ENCODE data around the gene CDIPT. TPM values are rescaled to one million over a fixed set of nuclear protein-coding genes. Genes with fewer than 3 reads are reported as not detected.
A peak's percentile ranks its signal among the peaks of the same experiment; 100 is the strongest.
"Not testable (repeated sequence)": the region's sequence is repeated elsewhere in the genome, so short reads cannot be mapped to it uniquely, and the experiment has no call there.

CDIPT gene
- 100 to 1,000 TPM in 3 of 4 donors, 10 to 100 TPM in 1; 83.4 to 122 (median 108) TPM for total RNA-seq

GRCh38 chr16:29862884-29863668, at the start of gene CDIPT:
CDIPT (minus strand) TSS chr16:29863226; CDS start chr16:29862857, 369 bp downstream.
- intact Hi-C loops (cut with DNase I; ENCODE audit: low total_unique reads): no loop called here
- H3K4me3 ChIP-seq (ENCODE audit: low read depth, poor library complexity, severe bottlenecking): peak within 1 kb of the TSS; percentile 48
- peak; percentile 94 to 98 for DNase-seq (ENCODE audit: low spot score in 2 of 2)
- TF ChIP-seq POLR2A (IDR thresholded peaks at IDR 0.05) (no peak), CTCF (IDR thresholded peaks at IDR 0.05) (peak in 1 of 3 donors; percentile 95)
- WGBS, 2 donors: 0 to 1% methylated on average over 42 to 43 of the region's 57 CpGs

- 88 to 90% methylated on average over 11 of the region's 11 CpGs for WGBS, 2 donors
- no peak for DNase-seq (ENCODE audit: low spot score in 2 of 2)
- TF ChIP-seq POLR2A (IDR thresholded peaks at IDR 0.05) (no peak), CTCF (IDR thresholded peaks at IDR 0.05) (no peak)
- no peak overlapping the region for H3K4me3 ChIP-seq (ENCODE audit: low read depth, poor library complexity, severe bottlenecking)
- intact Hi-C loops (cut with DNase I; ENCODE audit: low total_unique reads): no loop called here
These were observed 49.1 kb upstream of the CDIPT start for GRCh38 chr16:29912087-29912486.

GRCh38 chr16:29911676-29912010, 48.6 kb upstream of the CDIPT start:
- DNase-seq (ENCODE audit: low spot score in 2 of 2): no peak
- TF ChIP-seq POLR2A (IDR thresholded peaks at IDR 0.05): no peak
- TF ChIP-seq CTCF (IDR thresholded peaks at IDR 0.05): no peak
- intact Hi-C loops (cut with DNase I; ENCODE audit: low total_unique reads): no loop called here
- H3K4me3 ChIP-seq (ENCODE audit: low read depth, poor library complexity, severe bottlenecking): no peak overlapping the region
- WGBS, 2 donors: 87 to 90% methylated on average over 13 to 14 of the region's 15 CpGs

GRCh38 chr16:29910819-29911675, 48.0 kb upstream of the CDIPT start:
- DNase-seq (ENCODE audit: low spot score in 2 of 2): no peak
- no peak overlapping the region for H3K4me3 ChIP-seq (ENCODE audit: low read depth, poor library complexity, severe bottlenecking)
- TF ChIP-seq CTCF (IDR thresholded peaks at IDR 0.05) (no peak), POLR2A (IDR thresholded peaks at IDR 0.05) (no peak)
- intact Hi-C loops (cut with DNase I; ENCODE audit: low total_unique reads): no loop called here
- WGBS, 2 donors: 85 to 91% methylated on average over 19 to 20 of the region's 20 CpGs

GRCh38 chr16:29909851-29910250, 46.8 kb upstream of the CDIPT start:
- WGBS, 2 donors: 74 to 75% methylated on average over 6 of the region's 6 CpGs
- DNase-seq (ENCODE audit: low spot score in 2 of 2); H3K4me3 ChIP-seq (ENCODE audit: low read depth, poor library complexity, severe bottlenecking); intact Hi-C loops (cut with DNase I; ENCODE audit: low total_unique reads): not testable (repeated sequence)

DNA sequence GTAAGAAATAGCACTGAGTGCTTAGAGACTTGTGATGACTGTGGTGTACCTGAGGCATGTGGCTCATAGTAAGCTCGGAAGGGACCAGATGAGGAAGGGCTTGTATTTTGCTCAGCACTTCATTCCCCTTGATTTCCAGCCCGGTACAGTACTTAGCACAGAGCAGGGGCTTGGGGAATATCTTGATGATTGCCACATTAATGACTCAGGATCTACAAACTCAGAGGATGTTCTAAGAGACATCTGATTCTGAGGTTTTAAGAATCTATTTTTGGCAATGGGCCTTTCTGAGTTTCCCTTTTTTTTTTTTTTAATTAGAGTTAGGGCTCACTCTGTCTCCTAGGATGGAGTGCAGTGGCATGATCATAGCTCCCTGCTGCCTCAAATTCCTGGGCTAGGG, 46.4 kb upstream of the CDIPT start:
- no peak for TF ChIP-seq CTCF (IDR thresholded peaks at IDR 0.05)
- TF ChIP-seq POLR2A (IDR thresholded peaks at IDR 0.05): no peak
- H3K4me3 ChIP-seq (ENCODE audit: low read depth, poor library complexity, severe bottlenecking): no peak overlapping the region
- 66 to 74% methylated on average over 2 of the region's 2 CpGs for WGBS, 2 donors
- DNase-seq (ENCODE audit: low spot score in 2 of 2): no peak
- intact Hi-C loops (cut with DNase I; ENCODE audit: low total_unique reads): no loop called here
